ENCODE data around the gene LYRM4.
A peak's percentile ranks its signal among the peaks of the same experiment; 100 is the strongest.

The LYRM4 gene

GRCh38 chr6:5149159-5149704 is 111.5 kb downstream of the LYRM4 start:
- H3K27me3 ChIP-seq (ENCODE audit: control insufficient read depth in 1 of 2, insufficient read depth in 2 of 2, low read length in 2 of 2), result no peaks in the 10 kb centered on the region
- H3K4me1 ChIP-seq (ENCODE audit: control insufficient read depth, insufficient read depth, low read length), result peaks cover 6% of the 10 kb centered on the region
- H3K4me3 ChIP-seq (ENCODE audit: low read length in 2 of 2), result no peak overlapping the region
- H3K9me3 ChIP-seq (ENCODE audit: control insufficient read depth in 2 of 2, low read length in 2 of 2), result no peaks in the 10 kb centered on the region
- no peak overlapping the region for H3K9ac ChIP-seq (ENCODE audit: low read length in 2 of 2)
- no peak overlapping the region for H3K27ac ChIP-seq (ENCODE audit: low read length)
- H3K36me3 ChIP-seq (ENCODE audit: control insufficient read depth in 2 of 2, insufficient read depth in 2 of 2, low read length in 2 of 2), result no peaks in the 10 kb centered on the region

GRCh38 chr6:5146398-5146797 is 114.4 kb downstream of the LYRM4 start:
- Histone ChIP-seq H3K9me3 (ENCODE audit: control insufficient read depth in 2 of 2, low read length in 2 of 2) (no peaks in the 10 kb centered on the region), H3K4me1 (ENCODE audit: control insufficient read depth, insufficient read depth, low read length) (peaks cover 4% of the 10 kb centered on the region), H3K27ac (ENCODE audit: low read length) (no peak overlapping the region), H3K36me3 (ENCODE audit: control insufficient read depth in 2 of 2, insufficient read depth in 2 of 2, low read length in 2 of 2) (no peaks in the 10 kb centered on the region), H3K4me3 (ENCODE audit: low read length in 2 of 2) (no peak overlapping the region), H3K27me3 (ENCODE audit: control insufficient read depth in 1 of 2, insufficient read depth in 2 of 2, low read length in 2 of 2) (no peaks in the 10 kb centered on the region), H3K9ac (ENCODE audit: low read length in 2 of 2) (no peak overlapping the region)

DNA sequence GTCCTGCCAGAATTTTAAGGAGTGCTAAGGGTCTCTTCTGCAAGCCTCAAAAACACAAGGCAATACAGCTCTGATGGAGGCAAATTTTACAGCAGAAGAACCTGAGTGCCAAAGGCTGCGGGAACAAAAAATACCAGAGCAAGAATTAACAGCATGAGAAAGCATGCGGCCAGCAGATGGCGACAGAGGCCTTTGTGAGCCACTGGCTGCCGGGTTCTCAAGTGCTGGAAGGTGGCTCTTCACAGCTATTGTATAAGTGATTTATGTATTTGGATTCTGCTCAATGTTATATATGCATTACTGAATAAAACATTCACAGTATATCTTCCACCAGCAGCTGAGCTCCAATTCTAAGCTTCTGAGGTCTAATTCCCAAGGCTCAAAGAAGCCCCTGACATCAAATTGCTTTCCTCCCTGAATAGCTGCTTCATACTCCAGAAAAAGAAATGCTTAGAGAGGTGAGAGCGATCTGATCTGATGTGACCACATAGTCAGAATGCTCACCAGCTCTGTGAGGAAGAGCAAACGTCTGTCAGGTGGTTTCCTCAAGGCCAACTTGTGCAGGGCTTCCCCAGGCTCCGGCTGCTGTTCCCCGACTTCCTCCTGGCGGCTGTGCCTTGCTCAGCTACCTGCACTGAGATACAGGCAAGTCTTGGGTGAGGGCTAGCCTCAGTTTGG is 117.0 kb downstream of the LYRM4 start:
- Histone ChIP-seq H3K36me3 (ENCODE audit: control insufficient read depth in 2 of 2, insufficient read depth in 2 of 2, low read length in 2 of 2) (no peaks in the 10 kb centered on the region), H3K4me3 (ENCODE audit: low read length in 2 of 2) (no peak overlapping the region), H3K4me1 (ENCODE audit: control insufficient read depth, insufficient read depth, low read length) (peaks cover 4% of the 10 kb centered on the region), H3K27ac (ENCODE audit: low read length) (no peak overlapping the region), H3K9ac (ENCODE audit: low read length in 2 of 2) (peak overlapping the region in 1 of 2 donors; percentile 21), H3K27me3 (ENCODE audit: control insufficient read depth in 1 of 2, insufficient read depth in 2 of 2, low read length in 2 of 2) (no peaks in the 10 kb centered on the region), H3K9me3 (ENCODE audit: control insufficient read depth in 2 of 2, low read length in 2 of 2) (no peaks in the 10 kb centered on the region)

GRCh38 chr6:5142915-5143314 is 117.8 kb downstream of the LYRM4 start:
- peaks cover 4% of the 10 kb centered on the region for H3K4me1 ChIP-seq (ENCODE audit: control insufficient read depth, insufficient read depth, low read length)
- H3K4me3 ChIP-seq (ENCODE audit: low read length in 2 of 2), result no peak overlapping the region
- H3K27ac ChIP-seq (ENCODE audit: low read length), result no peak overlapping the region
- H3K27me3 ChIP-seq (ENCODE audit: control insufficient read depth in 1 of 2, insufficient read depth in 2 of 2, low read length in 2 of 2), result no peaks in the 10 kb centered on the region
- no peaks in the 10 kb centered on the region for H3K9me3 ChIP-seq (ENCODE audit: control insufficient read depth in 2 of 2, low read length in 2 of 2)
- H3K36me3 ChIP-seq (ENCODE audit: control insufficient read depth in 2 of 2, insufficient read depth in 2 of 2, low read length in 2 of 2), result no peaks in the 10 kb centered on the region
- no peak overlapping the region for H3K9ac ChIP-seq (ENCODE audit: low read length in 2 of 2)

GRCh38 chr6:5142131-5142530 is 118.6 kb downstream of the LYRM4 start:
- Histone ChIP-seq H3K36me3 (ENCODE audit: control insufficient read depth in 2 of 2, insufficient read depth in 2 of 2, low read length in 2 of 2) (no peaks in the 10 kb centered on the region), H3K27me3 (ENCODE audit: control insufficient read depth in 1 of 2, insufficient read depth in 2 of 2, low read length in 2 of 2) (no peaks in the 10 kb centered on the region), H3K4me1 (ENCODE audit: control insufficient read depth, insufficient read depth, low read length) (peaks cover 4% of the 10 kb centered on the region), H3K27ac (ENCODE audit: low read length) (no peak overlapping the region), H3K9ac (ENCODE audit: low read length in 2 of 2) (no peak overlapping the region), H3K9me3 (ENCODE audit: control insufficient read depth in 2 of 2, low read length in 2 of 2) (no peaks in the 10 kb centered on the region), H3K4me3 (ENCODE audit: low read length in 2 of 2) (no peak overlapping the region)

DNA sequence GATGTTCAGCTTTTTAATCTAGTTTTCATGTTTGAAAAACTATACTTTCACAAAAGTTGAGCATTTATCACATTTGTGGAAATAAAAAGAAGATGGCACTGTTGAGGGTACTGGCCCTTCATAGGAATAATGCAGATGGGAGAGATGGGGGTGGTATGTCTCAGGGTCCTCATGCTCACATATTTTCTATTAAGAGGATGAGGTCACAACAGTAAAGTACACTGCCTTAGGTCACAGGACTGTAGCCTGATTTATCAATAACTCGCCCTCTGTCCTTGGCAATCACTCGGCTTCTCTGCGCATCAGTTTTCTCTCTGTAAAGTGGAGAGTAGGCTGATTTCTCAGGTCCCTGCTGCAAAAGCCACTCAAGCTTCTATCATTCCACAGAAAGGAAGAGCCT is 119.7 kb downstream of the LYRM4 start:
- H3K9me3 ChIP-seq (ENCODE audit: control insufficient read depth in 2 of 2, low read length in 2 of 2), result no peaks in the 10 kb centered on the region
- no peak overlapping the region for H3K4me3 ChIP-seq (ENCODE audit: low read length in 2 of 2)
- no peak overlapping the region for H3K27ac ChIP-seq (ENCODE audit: low read length)
- no peaks in the 10 kb centered on the region for H3K27me3 ChIP-seq (ENCODE audit: control insufficient read depth in 1 of 2, insufficient read depth in 2 of 2, low read length in 2 of 2)
- H3K36me3 ChIP-seq (ENCODE audit: control insufficient read depth in 2 of 2, insufficient read depth in 2 of 2, low read length in 2 of 2), result no peaks in the 10 kb centered on the region
- peaks cover 4% of the 10 kb centered on the region for H3K4me1 ChIP-seq (ENCODE audit: control insufficient read depth, insufficient read depth, low read length)
- H3K9ac ChIP-seq (ENCODE audit: low read length in 2 of 2), result no peak overlapping the region

GRCh38 chr6:5139828-5140771 is 120.7 kb downstream of the LYRM4 start:
- Histone ChIP-seq H3K27me3 (ENCODE audit: control insufficient read depth in 1 of 2, insufficient read depth in 2 of 2, low read length in 2 of 2) (no peaks in the 10 kb centered on the region), H3K27ac (ENCODE audit: low read length) (no peak overlapping the region), H3K9me3 (ENCODE audit: control insufficient read depth in 2 of 2, low read length in 2 of 2) (no peaks in the 10 kb centered on the region), H3K36me3 (ENCODE audit: control insufficient read depth in 2 of 2, insufficient read depth in 2 of 2, low read length in 2 of 2) (no peaks in the 10 kb centered on the region), H3K9ac (ENCODE audit: low read length in 2 of 2) (no peak overlapping the region), H3K4me3 (ENCODE audit: low read length in 2 of 2) (no peak overlapping the region), H3K4me1 (ENCODE audit: control insufficient read depth, insufficient read depth, low read length) (peaks cover 4% of the 10 kb centered on the region)

DNA sequence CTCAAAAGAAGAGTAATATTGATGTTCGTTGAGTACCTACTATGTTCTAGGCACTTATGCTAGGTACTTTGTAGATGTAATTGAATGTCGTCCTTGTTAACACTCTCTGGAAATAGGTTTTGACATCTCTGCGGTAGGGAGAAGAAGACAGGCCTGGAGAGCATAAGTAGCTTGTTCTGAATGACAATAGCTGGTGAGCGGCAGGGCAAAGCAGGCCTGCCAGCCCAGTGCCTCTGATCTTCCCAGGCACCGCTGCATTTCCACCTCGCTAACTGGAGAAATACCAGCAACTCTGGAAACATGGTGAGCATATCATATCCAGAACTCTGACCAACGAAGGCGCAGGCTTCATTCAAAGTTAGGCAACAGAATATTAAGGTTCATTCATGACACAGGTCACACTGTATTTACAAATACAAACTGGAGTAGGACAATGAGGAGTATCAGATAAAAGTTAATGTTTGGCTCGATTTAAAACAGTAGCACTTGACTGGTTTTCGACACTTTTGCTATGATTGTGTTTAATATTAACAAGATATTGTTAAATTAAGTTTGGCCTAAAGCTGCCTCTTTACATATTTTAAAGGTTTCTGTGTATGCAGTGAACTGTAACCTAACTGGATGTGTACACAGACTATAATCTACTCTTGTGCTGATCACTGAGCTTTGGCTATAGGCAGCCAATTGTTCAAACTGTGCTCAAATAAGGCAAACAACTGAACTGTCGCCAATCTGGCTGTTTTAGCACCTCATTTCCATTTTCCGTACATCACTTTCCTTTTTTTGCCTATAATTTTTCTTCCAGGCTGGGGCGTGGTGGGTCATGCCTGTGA is 121.5 kb downstream of the LYRM4 start:
- Histone ChIP-seq H3K36me3 (ENCODE audit: control insufficient read depth in 2 of 2, insufficient read depth in 2 of 2, low read length in 2 of 2) (no peaks in the 10 kb centered on the region), H3K9me3 (ENCODE audit: control insufficient read depth in 2 of 2, low read length in 2 of 2) (no peaks in the 10 kb centered on the region), H3K27ac (ENCODE audit: low read length) (no peak overlapping the region), H3K4me1 (ENCODE audit: control insufficient read depth, insufficient read depth, low read length) (peaks cover 4% of the 10 kb centered on the region), H3K4me3 (ENCODE audit: low read length in 2 of 2) (no peak overlapping the region), H3K9ac (ENCODE audit: low read length in 2 of 2) (no peak overlapping the region), H3K27me3 (ENCODE audit: control insufficient read depth in 1 of 2, insufficient read depth in 2 of 2, low read length in 2 of 2) (no peaks in the 10 kb centered on the region)

DNA sequence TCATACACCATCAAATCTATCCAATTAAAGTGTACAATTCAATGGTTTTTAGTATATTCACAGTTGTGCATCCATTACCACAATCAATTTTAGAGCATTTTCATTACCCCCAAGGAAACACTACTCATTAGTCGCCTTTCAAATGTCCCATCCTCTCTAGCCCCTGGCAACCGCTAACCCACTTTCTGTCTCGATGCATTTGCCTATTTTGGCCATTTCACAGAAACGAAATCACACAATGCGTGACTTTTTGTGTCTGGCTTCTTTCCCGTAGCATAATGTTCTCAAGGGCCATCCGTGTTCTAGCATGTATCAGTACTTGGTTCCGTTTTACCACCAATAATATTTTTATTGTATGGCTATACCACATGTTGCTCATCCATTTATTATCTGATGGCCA is 123.9 kb downstream of the LYRM4 start:
- H3K36me3 ChIP-seq (ENCODE audit: control insufficient read depth in 2 of 2, insufficient read depth in 2 of 2, low read length in 2 of 2), result no peaks in the 10 kb centered on the region
- no peak overlapping the region for H3K27ac ChIP-seq (ENCODE audit: low read length)
- no peak overlapping the region for H3K9ac ChIP-seq (ENCODE audit: low read length in 2 of 2)
- H3K9me3 ChIP-seq (ENCODE audit: control insufficient read depth in 2 of 2, low read length in 2 of 2), result no peaks in the 10 kb centered on the region
- peaks cover 9% of the 10 kb centered on the region for H3K4me1 ChIP-seq (ENCODE audit: control insufficient read depth, insufficient read depth, low read length)
- no peak overlapping the region for H3K4me3 ChIP-seq (ENCODE audit: low read length in 2 of 2)
- no peaks in the 10 kb centered on the region for H3K27me3 ChIP-seq (ENCODE audit: control insufficient read depth in 1 of 2, insufficient read depth in 2 of 2, low read length in 2 of 2)

DNA sequence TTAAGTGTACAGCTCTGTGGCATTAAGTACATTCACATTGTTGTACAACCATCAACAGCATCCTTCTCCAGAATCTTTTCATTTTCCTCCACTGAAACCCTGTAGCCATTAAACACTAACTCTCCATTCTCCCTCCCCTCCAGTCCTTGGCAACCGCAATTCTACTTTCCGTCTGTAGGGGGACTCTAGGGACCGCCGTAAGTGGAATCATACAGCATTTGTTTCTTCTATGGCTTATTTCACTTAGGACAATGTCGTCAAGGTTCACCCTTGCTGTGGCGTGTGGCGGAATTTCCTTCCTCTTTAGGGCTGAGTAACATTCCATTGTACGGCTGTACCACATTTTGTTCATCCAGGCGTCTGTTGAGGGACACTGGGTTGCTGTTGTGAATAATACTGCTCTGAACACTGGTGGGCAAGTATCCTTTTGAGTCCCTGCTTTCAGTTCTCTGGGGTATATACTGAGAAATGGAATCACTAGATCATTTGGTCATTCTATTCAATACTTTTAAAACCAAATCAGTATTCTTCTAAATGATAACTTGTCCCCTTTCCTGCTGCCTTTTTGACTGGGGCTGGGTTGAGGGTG is 124.9 kb downstream of the LYRM4 start:
- H3K36me3 ChIP-seq (ENCODE audit: control insufficient read depth in 2 of 2, insufficient read depth in 2 of 2, low read length in 2 of 2), result no peaks in the 10 kb centered on the region
- H3K27ac ChIP-seq (ENCODE audit: low read length), result no peak overlapping the region
- H3K4me3 ChIP-seq (ENCODE audit: low read length in 2 of 2), result no peak overlapping the region
- no peaks in the 10 kb centered on the region for H3K27me3 ChIP-seq (ENCODE audit: control insufficient read depth in 1 of 2, insufficient read depth in 2 of 2, low read length in 2 of 2)
- H3K9me3 ChIP-seq (ENCODE audit: control insufficient read depth in 2 of 2, low read length in 2 of 2), result no peaks in the 10 kb centered on the region
- H3K9ac ChIP-seq (ENCODE audit: low read length in 2 of 2), result no peak overlapping the region
- peaks cover 9% of the 10 kb centered on the region for H3K4me1 ChIP-seq (ENCODE audit: control insufficient read depth, insufficient read depth, low read length)

Measured in stomach smooth muscle (tissue), 2 donors.